ENCODE measurements around the gene C7orf33. TPM values are rescaled to one million over a fixed set of nuclear protein-coding genes. Genes with fewer than 3 reads are reported as not detected.

Gene C7orf33
- total and polyA plus RNA-seq, 7 donors, result not detected

DNA sequence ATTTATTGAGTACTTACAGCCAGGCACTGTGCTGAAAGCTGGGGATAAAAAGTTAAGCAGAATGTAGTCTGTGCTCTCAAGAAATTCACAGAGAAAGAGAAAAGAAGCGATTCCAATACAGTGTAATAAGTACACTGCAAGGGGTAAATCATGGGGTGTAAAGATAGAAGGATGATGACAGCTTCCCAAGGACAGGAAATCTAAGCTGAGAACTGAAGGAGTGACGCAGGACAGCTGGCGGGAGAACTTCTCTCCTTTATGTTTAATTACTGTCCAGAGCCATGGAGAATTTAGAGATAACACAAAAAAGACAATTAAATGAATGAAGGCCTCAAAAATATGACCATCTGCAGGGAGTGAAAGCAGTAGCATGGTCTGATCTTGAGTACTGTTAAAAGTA lies 34.8 kb downstream of the C7orf33 start:
- no peaks in the 10 kb centered on the region for H3K27me3 ChIP-seq (ENCODE audit: insufficient read depth in 3 of 3, low read length in 2 of 3)
- peak overlapping the region; percentile 58 for H3K27ac ChIP-seq
- H3K4me1 ChIP-seq, result peaks cover 17% of the 10 kb centered on the region
- TF ChIP-seq, protein P1, sequence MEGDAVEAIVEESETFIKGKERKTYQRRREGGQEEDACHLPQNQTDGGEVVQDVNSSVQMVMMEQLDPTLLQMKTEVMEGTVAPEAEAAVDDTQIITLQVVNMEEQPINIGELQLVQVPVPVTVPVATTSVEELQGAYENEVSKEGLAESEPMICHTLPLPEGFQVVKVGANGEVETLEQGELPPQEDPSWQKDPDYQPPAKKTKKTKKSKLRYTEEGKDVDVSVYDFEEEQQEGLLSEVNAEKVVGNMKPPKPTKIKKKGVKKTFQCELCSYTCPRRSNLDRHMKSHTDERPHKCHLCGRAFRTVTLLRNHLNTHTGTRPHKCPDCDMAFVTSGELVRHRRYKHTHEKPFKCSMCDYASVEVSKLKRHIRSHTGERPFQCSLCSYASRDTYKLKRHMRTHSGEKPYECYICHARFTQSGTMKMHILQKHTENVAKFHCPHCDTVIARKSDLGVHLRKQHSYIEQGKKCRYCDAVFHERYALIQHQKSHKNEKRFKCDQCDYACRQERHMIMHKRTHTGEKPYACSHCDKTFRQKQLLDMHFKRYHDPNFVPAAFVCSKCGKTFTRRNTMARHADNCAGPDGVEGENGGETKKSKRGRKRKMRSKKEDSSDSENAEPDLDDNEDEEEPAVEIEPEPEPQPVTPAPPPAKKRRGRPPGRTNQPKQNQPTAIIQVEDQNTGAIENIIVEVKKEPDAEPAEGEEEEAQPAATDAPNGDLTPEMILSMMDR (IDR thresholded peaks at IDR 0.05), result no peak
- no peaks in the 10 kb centered on the region for H3K36me3 ChIP-seq (ENCODE audit: insufficient read depth in 1 of 2, low read depth in 1 of 2)
- 19 to 22% (median 21%) methylated on average over 3 of the region's 3 CpGs for WGBS, 3 donors
- no peaks in the 10 kb centered on the region for H3K9me3 ChIP-seq
- intact Hi-C loops (cut with DNase I), result loop anchor here in 1 of 2 donors (5.0 kb wide), 1 partner anchor 72 kb away; the partner anchor contains the start of gene CUL1
- ATAC-seq (peak; percentile 86 to 95 (median 92)), DNase-seq (no peak)
- H3K4me3 ChIP-seq, result peak overlapping the region; percentile 36

GRCh38 chr7:148626828-148627227 lies 36.3 kb downstream of the C7orf33 start:
- ATAC-seq (no peak), DNase-seq (no peak)
- H3K36me3 ChIP-seq (ENCODE audit: insufficient read depth in 1 of 2, low read depth in 1 of 2), result no peaks in the 10 kb centered on the region
- H3K27ac ChIP-seq, result no peak overlapping the region
- intact Hi-C loops (cut with DNase I), result loop anchor here in 1 of 2 donors (5.0 kb wide), 1 partner anchor 70 kb away; the partner anchor contains the start of gene CUL1
- H3K4me3 ChIP-seq, result no peak overlapping the region
- H3K9me3 ChIP-seq, result no peaks in the 10 kb centered on the region
- H3K4me1 ChIP-seq, result peaks cover 17% of the 10 kb centered on the region
- TF ChIP-seq, protein P1 (IDR thresholded peaks at IDR 0.05), result no peak
- WGBS, 3 donors, result 90 to 94% (median 91%) methylated on average over 3 of the region's 3 CpGs
- H3K27me3 ChIP-seq (ENCODE audit: insufficient read depth in 3 of 3, low read length in 2 of 3), result no peaks in the 10 kb centered on the region

DNA sequence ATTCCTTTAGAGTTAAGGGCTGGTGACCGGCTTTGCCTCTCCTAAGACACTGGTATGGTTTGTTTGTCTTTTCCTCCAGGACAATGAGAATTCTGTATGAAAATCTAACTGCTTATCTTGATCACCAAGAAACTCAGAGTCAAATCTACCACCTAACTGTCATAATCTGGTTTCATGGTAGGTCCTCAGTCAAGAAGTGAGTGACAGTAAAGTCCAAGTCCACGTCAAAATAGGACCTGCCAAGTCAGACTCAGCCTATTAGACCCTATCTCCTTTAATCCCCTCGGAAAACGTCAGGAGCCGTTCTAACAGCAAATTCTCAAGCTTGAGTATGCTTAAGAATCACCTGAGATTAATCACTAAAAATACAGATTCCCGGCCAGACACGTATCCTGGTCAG lies 37.4 kb downstream of the C7orf33 start:
- Histone ChIP-seq H3K9me3 (no peaks in the 10 kb centered on the region), H3K27me3 (ENCODE audit: insufficient read depth in 3 of 3, low read length in 2 of 3) (no peaks in the 10 kb centered on the region), H3K27ac (no peak overlapping the region), H3K36me3 (ENCODE audit: insufficient read depth in 1 of 2, low read depth in 1 of 2) (no peaks in the 10 kb centered on the region), H3K4me1 (peaks cover 17% of the 10 kb centered on the region), H3K4me3 (no peak overlapping the region)
- 62 to 67% (median 64%) methylated on average over 7 of the region's 7 CpGs for WGBS, 3 donors
- TF ChIP-seq, protein P1 (IDR thresholded peaks at IDR 0.05), result no peak
- ATAC-seq, result no peak
- no peak for DNase-seq
- intact Hi-C loops (cut with DNase I), result loop anchor here in 1 of 2 donors (5.0 kb wide), 1 partner anchor 69 kb away; the partner anchor contains the start of gene CUL1

GRCh38 chr7:148630078-148630477 lies 39.5 kb downstream of the C7orf33 start:
- 81 to 84% (median 83%) methylated on average over 6 of the region's 6 CpGs for WGBS, 3 donors

More at GRCh38 chr7:148630078-148630477, 39.5 kb downstream of the C7orf33 start:
- TF ChIP-seq, protein P1 (IDR thresholded peaks at IDR 0.05), result no peak
- no peaks in the 10 kb centered on the region for H3K9me3 ChIP-seq
- ATAC-seq (no peak), DNase-seq (no peak)
- peaks cover 2% of the 10 kb centered on the region for H3K4me1 ChIP-seq
- no peaks in the 10 kb centered on the region for H3K36me3 ChIP-seq (ENCODE audit: insufficient read depth in 1 of 2, low read depth in 1 of 2)
- no peak overlapping the region for H3K4me3 ChIP-seq
- intact Hi-C loops (cut with DNase I), result no loop called here
- no peaks in the 10 kb centered on the region for H3K27me3 ChIP-seq (ENCODE audit: insufficient read depth in 3 of 3, low read length in 2 of 3)
- H3K27ac ChIP-seq, result no peak overlapping the region

All from psoas muscle (tissue), 8 donors.